ACHN (cell line): ENCODE results near the gene TM9SF1.

Experiments used
- DNase-seq: peaks from one replicate; pipeline ENCODE4 v3.0.0-alpha.2; 2015
- in situ Hi-C: cut with HindIII; loops from 2 replicates; pipeline ENCODE4 v1.10.0; 2017; ENCODE audit warnings: low sequenced_read_pairs, low pct_ligation_motif_present, low pct_unique_long_range_greater_than_20kb

The TM9SF1 gene

DNA sequence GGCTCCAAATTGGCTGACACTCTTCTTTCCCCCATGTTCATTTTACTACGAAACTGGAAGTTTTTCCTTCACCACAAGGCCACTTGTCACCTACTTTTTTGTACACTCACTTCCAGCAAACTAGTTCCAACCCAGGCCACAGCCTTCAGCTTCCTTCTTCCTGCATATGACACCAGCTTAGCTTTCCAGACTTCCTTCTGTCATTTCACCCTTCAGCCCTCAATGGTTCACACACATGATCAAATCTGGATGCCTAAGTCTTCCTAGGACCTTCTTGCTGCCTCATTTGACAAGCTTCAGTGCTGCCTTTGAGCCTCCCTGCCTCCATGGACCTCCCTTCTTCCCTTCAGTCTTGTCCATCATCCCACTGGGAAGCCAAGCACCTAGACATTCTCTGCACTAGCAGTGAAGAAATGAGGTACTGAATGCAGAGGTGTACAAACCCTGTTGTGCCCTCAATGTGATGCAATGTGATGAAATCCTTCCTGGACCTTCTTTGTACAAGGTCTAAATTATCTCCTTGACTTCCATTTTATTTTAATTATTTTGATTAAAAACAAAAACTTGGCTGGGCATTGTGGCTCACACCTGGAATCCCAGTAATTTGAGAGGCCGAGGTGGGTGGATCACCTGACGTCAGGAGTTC is 27.6 kb downstream of the TM9SF1 start:
- DNase-seq, result no peak
- in situ Hi-C loops, result no loop called here

DNA sequence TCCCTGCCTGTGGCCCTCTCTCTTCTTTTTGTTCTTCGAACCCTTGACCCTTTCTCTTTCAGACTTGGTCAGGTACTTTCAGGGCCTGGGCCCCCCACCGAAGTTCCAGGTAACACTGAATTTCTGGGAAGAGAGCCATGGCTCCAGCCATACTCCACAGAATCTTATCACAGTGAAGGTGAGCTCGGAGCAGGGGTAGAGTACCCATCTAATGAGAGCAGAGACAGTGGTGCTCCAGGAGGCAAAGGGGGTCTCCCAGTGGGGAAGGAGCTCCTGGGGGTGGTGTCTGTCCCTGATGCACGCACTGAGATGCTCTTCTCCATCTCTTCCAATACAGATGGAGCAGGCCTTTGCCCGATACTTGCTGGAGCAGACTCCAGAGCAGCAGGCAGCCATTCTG is 29.5 kb downstream of the TM9SF1 start:
- DNase-seq, result no peak
- in situ Hi-C loops, result no loop called here

GRCh38 chr14:24164518-24164991 is 30.7 kb downstream of the TM9SF1 start:
- no peak for DNase-seq
- in situ Hi-C loops, result no loop called here

GRCh38 chr14:24162093-24162492 is 33.1 kb downstream of the TM9SF1 start:
- in situ Hi-C loops, result no loop called here
- DNase-seq, result no peak

DNA sequence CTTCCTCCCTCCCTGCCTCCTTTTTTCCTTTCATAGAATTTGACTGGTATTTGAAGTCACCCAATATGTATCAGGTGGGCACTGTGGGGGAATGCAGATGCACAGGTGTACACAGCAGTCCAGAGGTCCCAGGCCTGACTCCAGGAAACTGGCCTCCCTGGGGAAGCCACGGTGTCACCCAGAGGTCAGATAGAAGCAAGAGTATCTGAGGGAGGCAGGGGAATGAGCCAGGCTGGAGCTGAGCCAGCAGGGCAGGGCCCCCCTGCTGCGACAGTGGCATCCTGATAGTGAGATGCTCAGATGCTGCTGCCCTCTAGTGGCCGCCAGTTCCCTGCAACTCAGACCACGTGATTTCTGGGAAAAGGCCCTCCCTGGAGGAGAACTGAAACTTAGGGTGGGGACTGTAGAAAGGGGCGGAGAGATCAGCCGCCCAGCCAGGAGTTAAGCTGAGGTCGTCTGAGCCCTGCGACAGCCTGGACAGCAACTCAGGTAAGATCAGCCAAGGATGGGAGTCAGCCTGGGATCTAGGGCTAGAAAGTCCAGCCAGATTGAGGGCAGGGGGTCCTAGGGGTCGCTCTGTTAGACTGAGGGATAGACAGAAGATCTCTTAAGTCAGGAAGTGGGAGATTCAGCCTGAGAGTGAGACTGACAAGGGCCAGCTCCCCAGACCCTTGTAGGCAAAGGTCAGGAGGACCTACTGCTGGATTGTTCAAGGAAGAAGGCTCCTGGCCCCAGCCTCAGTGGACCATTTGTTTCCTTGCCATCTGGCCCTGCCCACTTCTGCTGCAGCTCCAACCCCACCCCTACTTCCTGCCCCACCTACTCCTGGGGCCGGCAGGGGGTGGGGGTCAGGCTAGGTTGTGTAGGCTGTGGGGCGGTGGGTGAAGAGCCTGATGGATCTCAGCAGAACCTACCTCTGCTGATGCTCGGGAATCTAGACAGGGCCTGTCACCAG is 34.1 kb downstream of the TM9SF1 start, which contains the start of gene IRF9:
Gene IRF9 (plus strand): TSS at position 416 of the 955 bp plus-strand sequence. CDS start 880 bp downstream, outside the sequence.
- in situ Hi-C loops, result no loop called here
- DNase-seq, result peak; percentile 93

- DNase-seq, result no peak
- in situ Hi-C loops, result no loop called here
Measured at GRCh38 chr14:24160499-24160849, 34.8 kb downstream of the TM9SF1 start.

- in situ Hi-C loops, result no loop called here
- no peak for DNase-seq
Measured at GRCh38 chr14:24159777-24160498, 35.3 kb downstream of the TM9SF1 start.

GRCh38 chr14:24157331-24157730 is 37.9 kb downstream of the TM9SF1 start:
- in situ Hi-C loops, result no loop called here
- no peak for DNase-seq

GRCh38 chr14:24156840-24157239 is 38.4 kb downstream of the TM9SF1 start:
- in situ Hi-C loops, result no loop called here
- no peak for DNase-seq

GRCh38 chr14:24155100-24155499 is 40.1 kb downstream of the TM9SF1 start:
- in situ Hi-C loops, result no loop called here

DNA sequence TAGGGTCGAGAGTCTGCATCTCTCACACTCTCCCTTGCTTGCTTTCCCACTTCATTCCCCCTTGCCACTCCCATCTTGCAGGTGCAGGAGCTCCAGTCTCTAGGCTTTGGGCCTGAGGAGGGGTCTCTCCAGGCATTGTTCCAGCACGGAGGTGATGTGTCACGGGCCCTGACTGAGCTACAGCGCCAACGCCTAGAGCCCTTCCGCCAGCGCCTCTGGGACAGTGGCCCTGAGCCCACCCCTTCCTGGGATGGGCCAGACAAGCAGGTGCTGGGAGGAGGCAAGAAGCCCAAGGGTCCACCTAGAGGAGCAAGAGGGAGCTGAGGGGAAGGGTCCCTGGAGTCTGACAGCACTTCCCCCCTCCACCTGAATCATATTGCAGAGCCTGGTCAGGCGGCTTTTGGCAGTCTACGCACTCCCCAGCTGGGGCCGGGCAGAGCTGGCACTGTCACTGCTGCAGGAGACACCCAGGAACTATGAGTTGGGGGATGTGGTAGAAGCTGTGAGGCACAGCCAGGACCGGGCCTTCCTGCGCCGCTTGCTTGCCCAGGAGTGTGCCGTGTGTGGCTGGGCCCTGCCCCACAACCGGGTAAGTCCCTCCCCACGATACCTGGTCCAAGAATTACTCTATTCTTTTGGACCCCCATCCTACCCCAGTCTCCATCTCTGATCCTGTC is 43.7 kb downstream of the TM9SF1 start:
- DNase-seq, result no peak
- in situ Hi-C loops, result no loop called here

More at GRCh38 chr14:24155100-24155499, 40.1 kb downstream of the TM9SF1 start:
- no peak for DNase-seq

DNA sequence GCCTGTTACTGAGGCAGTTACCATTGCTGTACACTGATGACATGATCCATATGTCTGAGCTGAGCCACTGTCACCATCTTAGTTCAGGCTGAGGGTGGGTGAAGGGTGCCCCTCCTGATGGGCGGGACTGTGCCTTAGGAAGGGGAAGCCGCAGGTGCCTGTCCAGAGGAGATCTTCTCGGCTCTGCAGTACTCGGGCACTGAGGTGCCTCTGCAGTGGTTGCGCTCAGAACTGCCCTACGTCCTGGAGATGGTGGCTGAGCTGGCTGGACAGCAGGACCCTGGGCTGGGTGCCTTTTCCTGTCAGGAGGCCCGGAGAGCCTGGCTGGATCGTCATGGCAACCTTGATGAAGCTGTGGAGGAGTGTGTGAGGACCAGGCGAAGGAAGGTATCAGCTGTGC is 44.2 kb downstream of the TM9SF1 start:
- in situ Hi-C loops, result no loop called here

DNA sequence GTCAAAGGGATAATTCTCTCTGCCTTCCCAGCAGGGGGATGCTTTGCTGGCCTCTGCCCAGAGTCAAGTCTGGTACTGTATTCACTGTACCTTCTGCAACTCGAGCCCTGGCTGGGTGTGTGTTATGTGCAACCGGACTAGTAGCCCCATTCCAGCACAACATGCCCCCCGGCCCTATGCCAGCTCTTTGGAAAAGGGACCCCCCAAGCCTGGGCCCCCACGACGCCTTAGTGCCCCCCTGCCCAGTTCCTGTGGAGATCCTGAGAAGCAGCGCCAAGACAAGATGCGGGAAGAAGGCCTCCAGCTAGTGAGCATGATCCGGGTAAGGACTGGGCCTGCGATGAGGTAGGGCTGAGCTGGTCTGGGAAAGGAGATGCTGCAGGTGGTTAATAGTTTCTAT is 44.7 kb downstream of the TM9SF1 start:
- in situ Hi-C loops, result no loop called here
- no peak for DNase-seq

More for the DNA sequence above, 44.2 kb downstream of the TM9SF1 start:
- DNase-seq, result no peak

- DNase-seq, result no peak
- in situ Hi-C loops, result no loop called here
Measured at GRCh38 chr14:24150061-24150460, 45.2 kb downstream of the TM9SF1 start.

GRCh38 chr14:24149302-24149969 is 45.8 kb downstream of the TM9SF1 start:
- no peak for DNase-seq
- in situ Hi-C loops, result no loop called here

- in situ Hi-C loops, result no loop called here
- no peak for DNase-seq
Measured at GRCh38 chr14:24147761-24148428, 47.3 kb downstream of the TM9SF1 start.

GRCh38 chr14:24146978-24147760 is 48.1 kb downstream of the TM9SF1 start, which contains the start of gene RNF31:
Gene RNF31 (plus strand): TSS chr14:24147498. CDS start chr14:24147699, 201 bp downstream.
- in situ Hi-C loops, result no loop called here

More at GRCh38 chr14:24146978-24147760, 48.1 kb downstream of the TM9SF1 start, which contains the start of gene RNF31:
- peak; percentile 96 for DNase-seq
